IPS-18c (cell line): Measurements from ENCODE around the gene CYP26B1.

ENCODE experiments used
- H3K4me3 ChIP-seq: 2 replicates; pipeline ENCODE4 v1.7.0; 2013; ENCODE audit warnings: low read depth, mild to moderate bottlenecking, low read length, moderate library complexity; ENCODE audit not compliant: insufficient read depth
- H3K9me3 ChIP-seq: one replicate; pipeline ENCODE4 v1.6.1; 2013; ENCODE audit warnings: mild to moderate bottlenecking, low read length, moderate library complexity; ENCODE audit not compliant: control insufficient read depth, insufficient read depth

CYP26B1 gene, protein sequence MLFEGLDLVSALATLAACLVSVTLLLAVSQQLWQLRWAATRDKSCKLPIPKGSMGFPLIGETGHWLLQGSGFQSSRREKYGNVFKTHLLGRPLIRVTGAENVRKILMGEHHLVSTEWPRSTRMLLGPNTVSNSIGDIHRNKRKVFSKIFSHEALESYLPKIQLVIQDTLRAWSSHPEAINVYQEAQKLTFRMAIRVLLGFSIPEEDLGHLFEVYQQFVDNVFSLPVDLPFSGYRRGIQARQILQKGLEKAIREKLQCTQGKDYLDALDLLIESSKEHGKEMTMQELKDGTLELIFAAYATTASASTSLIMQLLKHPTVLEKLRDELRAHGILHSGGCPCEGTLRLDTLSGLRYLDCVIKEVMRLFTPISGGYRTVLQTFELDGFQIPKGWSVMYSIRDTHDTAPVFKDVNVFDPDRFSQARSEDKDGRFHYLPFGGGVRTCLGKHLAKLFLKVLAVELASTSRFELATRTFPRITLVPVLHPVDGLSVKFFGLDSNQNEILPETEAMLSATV

DNA sequence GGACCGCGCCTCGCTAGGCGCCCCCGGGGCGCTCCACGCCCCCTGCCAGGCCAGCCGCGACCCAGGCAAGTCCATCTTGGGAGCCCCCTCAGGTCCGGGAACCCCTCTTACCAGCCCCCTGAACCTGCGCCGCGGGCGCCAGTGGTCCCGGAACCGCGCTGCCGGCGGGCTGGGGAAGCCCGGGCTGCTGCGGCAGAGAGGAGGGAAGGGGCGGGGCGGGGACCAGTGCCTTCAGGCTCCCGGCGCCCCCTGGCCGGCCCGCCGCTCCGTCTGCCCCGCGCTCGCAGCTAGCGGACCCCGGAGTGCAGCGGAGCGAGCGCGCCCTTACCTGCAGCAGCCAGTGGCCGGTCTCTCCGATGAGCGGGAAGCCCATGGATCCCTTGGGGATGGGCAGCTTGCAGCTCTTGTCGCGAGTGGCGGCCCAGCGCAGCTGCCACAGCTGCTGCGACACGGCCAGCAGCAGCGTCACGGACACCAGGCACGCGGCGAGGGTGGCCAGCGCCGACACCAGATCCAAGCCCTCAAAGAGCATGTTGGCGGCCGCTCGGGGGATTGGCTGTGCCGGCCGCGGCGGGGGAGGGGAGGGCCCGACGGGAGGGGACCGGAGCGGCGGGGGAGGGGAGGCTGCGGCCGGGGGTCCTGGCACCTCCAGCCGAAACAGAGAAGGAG is at the start of gene CYP26B1:
Gene CYP26B1, minus strand, starts transcription at position 560 of the 669 bp plus-strand sequence. Its CDS starts 28 bp downstream, at position 532.
- peak within 1 kb of the TSS; percentile 70 for H3K4me3 ChIP-seq
- peaks cover 7% of the 10 kb centered on the region for H3K9me3 ChIP-seq

DNA sequence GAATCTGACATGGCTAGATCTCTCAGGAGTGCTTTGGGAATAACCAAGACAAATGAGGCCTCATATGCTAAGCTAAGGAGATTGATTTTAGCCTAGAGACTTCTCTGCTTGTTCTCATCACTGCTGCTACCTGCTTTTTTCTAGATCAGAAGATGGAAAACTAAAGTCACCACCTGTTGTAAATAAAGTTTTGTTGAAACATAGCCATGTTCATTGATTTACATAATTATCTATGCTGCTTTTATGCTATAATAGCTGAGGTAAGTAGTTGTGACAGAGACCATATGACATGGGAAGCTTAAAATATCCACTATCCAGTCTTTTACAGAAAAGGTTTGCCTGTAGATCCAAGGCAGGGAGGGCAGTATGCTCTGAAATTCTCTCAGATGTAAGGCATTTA is 46.1 kb upstream of the CYP26B1 start:
- Histone ChIP-seq H3K4me3 (no peak overlapping the region), H3K9me3 (no peaks in the 10 kb centered on the region)

DNA sequence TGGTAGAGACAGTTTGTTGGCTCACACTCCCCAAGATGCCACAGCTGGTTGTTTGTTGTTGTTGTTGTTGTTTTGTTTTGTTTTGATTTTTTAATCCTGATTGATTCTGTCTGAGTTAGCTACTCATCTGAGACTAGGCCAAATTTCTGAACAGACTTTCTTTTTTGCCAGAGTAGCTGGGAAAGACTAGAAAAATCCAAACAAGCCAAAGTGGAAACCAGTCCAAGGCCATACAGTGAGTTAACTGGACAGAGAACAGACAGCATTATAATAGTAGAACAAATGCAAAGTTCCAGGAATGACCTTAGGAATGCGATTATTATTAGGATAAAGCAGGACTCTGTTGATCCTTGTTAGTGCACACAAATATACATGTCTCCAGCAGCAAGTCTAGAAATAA is 43.8 kb upstream of the CYP26B1 start:
- H3K9me3 ChIP-seq, result no peaks in the 10 kb centered on the region
- H3K4me3 ChIP-seq, result no peak overlapping the region

DNA sequence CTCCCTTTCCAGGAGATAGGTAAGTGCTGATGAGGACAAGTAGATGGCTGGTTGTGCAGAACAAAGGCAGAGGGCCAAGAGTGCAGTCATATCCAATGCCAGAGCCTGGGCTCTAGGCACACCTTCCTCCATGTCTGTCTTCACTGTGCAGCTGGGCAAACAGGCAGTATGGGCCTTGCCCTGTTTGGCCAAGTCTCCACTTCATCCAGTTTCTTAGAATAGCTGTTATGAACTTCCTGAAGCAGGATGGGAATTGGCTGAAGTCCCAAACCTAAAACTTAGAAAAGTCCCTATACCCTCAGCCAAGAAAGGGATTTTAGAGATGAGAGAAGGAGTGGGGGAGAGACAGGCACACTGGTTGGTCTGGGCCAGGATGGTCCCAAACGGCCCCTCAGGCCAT is 37.5 kb upstream of the CYP26B1 start:
- H3K9me3 ChIP-seq, result no peaks in the 10 kb centered on the region
- no peak overlapping the region for H3K4me3 ChIP-seq

DNA sequence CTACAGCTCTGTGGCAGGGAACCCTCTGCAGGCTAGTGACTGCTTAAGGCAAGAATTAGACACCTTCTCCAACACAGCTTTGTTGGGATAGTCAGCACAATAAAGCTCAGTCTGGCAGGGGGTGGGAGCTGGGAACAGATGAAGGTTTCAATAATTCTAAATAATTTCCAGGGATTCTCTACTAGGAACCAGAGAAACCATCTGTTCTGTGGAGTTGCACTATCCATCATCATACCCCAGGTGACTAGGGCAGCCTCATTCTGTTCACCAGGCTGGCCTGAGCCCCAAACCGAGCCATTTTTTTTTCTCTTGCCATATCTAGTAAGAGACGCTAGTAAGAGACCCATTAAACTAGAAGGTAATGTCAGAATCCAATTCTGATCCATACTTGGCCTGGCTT is 35.8 kb upstream of the CYP26B1 start:
- H3K9me3 ChIP-seq, result no peaks in the 10 kb centered on the region
- H3K4me3 ChIP-seq, result no peak overlapping the region

DNA sequence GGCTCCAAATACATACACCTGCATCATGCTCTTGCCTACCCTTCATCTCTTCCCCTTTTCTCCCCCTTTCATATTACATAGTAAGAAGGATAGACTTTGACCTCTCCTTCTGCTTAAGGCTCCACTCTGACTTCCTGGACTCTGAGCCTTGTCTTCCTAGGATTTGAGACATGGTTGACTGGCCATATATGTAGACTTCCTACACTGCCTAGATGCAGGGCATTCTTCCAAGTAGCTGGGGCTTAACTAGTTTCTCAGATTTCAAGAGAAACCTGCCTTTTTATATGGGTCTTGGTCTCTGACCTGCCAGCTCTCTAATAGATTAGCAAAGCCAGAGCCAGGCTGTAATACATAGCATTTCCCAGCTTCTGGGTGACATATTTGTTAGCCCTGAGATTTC is 35.4 kb upstream of the CYP26B1 start:
- no peaks in the 10 kb centered on the region for H3K9me3 ChIP-seq

DNA sequence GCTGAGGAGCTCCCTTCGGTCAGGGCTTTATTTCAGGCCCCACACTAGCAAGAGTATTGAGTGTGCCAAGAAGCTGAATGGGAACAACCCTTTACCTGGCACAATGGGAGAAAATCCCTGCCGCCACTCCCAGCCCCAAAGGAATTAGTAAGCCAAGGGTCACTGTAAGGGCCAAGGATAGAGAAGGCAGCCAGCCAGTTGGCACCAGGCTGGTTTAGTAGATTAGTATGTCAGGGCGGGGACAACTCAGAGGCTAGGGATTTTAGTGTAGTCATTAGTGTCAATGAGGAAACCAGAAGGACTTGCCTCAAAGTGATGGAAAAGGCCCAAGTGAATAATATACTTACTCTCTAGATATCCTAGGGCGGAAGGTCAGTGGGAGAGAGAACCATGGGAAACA is 34.9 kb upstream of the CYP26B1 start:
- Histone ChIP-seq H3K9me3 (no peaks in the 10 kb centered on the region), H3K4me3 (no peak overlapping the region)

More for the DNA sequence above, 35.4 kb upstream of the CYP26B1 start:
- H3K4me3 ChIP-seq, result no peak overlapping the region

DNA sequence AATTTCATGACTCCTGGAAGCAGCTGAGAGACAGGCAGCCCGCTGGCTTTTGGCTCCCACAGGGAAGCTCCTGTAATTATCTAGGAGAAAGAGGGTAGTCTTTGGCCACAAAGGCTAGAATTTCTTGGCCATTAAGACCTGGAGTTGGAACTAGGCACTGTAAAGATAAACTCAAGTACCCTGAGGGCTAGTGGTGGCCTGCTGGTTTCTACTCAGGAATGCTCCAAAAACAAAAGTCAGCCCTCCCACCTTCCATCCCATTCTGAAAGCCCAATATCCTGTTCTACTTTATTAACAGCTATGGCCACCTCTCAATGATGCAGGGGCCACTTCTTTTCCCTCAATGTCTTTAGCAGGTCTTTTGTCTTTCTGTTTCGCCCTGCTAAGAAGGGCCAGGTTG is 34.0 kb upstream of the CYP26B1 start:
- no peaks in the 10 kb centered on the region for H3K9me3 ChIP-seq
- no peak overlapping the region for H3K4me3 ChIP-seq

DNA sequence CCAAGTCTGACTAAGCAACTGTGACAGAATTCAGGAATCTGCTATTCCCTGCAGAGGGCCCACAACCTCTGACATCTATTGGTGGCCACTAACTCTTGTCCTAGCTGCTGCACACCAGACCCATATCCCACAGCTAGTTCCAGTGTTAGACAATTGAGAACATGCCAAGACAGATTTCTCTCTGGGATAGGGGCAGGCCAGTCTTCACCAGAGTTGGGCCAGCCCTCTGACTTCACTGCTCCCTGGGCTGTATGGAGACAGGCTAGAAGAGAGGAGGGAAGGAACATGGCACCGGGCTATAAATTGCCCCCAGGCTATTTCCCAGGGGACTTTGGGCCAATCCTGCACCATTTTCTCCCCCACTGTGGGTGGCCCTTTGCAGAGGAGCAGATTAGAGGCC is 32.7 kb upstream of the CYP26B1 start:
- Histone ChIP-seq H3K9me3 (no peaks in the 10 kb centered on the region), H3K4me3 (no peak overlapping the region)

DNA sequence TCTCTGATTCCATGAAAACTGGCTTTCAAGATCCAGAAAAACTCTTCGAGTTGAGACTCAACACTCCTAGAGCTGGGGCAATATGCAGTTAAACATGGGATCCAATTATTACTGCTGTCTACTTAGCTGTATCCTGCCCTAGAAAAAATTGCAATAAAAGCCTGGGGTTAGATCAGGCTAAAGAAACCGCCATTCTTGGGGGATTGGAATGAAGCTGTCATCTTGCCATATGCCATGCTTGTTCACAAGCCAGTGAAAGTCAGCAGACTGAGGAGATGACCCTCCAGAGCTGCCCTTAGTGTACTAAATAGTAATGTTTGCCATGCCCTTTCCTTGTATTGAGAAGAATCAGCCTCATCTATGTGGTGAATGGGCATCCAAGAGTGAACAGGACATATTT is 30.9 kb upstream of the CYP26B1 start:
- Histone ChIP-seq H3K9me3 (no peaks in the 10 kb centered on the region), H3K4me3 (no peak overlapping the region)

DNA sequence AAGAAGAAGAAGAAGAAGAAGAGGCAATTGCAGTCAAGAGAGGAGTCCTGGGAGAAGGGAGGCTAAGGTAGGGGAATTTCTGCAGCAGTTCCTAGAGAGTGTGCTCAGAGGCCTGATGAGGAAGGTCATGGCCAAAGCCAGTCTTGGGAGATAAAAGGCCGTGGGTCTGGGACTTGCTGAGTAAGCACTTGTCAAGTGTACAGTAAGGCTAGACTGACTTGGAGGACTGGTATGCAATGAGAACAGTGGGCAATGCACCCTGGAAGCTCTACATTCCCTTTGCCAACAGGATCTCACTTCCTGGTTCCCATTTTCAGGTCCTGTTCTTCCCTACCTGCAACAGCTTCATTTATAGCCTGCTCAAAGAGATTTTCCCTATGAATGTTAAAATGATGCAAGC is 28.6 kb upstream of the CYP26B1 start:
- no peak overlapping the region for H3K4me3 ChIP-seq
- H3K9me3 ChIP-seq, result no peaks in the 10 kb centered on the region

DNA sequence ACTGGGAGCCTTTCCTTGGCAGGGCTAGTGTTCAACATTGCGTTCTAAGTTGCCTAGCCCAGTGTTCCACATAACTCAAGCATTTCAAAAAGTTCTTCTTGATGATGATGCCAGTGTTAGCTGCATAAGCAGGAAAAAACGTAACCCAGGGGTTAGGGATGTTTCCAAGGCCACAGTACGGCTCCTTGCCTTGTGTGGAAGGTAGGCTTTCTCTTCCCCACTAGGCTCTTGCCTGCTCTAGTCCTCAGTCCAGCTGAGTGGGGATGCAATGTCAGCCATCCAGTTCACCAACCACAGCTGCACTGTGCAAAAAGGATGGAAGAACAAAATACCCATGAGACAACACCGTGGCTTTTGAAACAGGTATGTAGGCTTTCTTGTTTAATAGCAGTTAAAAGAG is 28.0 kb upstream of the CYP26B1 start:
- H3K4me3 ChIP-seq, result no peak overlapping the region
- H3K9me3 ChIP-seq, result no peaks in the 10 kb centered on the region

DNA sequence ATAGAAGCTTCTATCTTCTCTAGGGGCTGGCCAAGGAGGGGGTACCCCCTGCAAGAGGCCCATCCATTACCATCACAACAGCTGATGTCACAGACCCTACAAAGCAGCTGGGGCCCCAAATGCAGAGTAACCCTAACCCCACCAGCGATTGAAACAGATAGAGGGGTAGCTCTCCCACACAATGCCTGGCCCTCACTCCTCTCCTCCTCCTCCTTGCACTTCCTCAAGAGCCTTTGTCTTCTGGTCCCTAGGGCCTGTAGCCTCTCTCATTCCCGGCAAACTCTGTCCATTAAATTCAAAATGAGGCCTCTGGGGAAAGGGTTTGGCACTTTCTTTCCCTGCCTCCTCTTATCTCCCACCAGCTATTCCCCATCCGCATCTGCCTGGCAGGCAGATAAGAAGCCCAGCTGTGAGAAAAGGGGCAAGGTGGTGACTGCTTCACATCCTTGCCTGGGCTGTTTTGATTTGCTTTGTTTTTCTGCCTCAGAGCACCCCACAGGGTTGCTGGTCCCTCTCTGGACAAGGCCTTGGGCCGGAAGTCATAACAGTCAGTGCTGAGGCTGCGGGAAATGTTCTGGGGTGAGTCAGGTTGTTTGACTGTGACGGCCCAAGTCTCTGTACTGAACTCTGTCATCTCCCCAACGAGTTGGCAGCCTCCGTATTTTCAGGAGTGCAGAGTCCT is 26.1 kb upstream of the CYP26B1 start:
- Histone ChIP-seq H3K4me3 (no peak overlapping the region), H3K9me3 (no peaks in the 10 kb centered on the region)

DNA sequence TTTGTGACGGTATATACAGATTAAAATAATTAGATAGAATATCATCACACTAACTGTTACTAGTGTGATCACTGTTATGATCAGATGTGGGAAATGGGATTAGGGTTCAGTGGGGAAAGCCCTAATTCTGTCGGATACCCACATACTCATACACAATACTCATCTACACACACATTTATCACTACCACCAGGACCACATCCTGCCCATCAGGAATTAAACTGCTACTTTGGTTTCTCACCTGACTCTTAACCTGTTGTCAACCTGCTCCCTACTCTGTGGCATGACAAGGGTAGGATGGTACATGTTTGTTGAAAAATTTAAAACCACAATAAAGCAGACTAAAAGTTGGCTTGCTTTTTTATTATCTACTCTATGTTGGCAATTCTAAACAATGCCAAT is 24.8 kb upstream of the CYP26B1 start:
- Histone ChIP-seq H3K4me3 (no peak overlapping the region), H3K9me3 (no peaks in the 10 kb centered on the region)

DNA sequence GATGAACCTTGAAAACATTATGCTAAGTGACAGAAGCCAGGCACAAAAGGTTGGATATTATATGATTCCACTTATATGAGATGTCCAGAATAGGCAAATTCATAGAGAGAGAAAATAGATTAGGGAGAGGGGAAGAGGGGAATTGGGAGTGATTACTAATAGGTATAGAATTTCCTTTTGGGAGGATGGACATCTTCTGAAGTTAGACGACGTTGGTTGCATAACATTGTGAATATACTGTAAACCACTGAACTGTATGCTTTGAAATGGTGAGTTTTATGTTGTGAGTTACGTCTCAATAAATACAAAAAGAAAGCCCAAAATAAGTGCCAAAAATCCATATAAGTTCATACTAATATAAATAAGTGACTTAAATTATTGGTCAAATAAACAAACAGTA is 18.6 kb upstream of the CYP26B1 start:
- Histone ChIP-seq H3K4me3 (no peak overlapping the region), H3K9me3 (no peaks in the 10 kb centered on the region)

DNA sequence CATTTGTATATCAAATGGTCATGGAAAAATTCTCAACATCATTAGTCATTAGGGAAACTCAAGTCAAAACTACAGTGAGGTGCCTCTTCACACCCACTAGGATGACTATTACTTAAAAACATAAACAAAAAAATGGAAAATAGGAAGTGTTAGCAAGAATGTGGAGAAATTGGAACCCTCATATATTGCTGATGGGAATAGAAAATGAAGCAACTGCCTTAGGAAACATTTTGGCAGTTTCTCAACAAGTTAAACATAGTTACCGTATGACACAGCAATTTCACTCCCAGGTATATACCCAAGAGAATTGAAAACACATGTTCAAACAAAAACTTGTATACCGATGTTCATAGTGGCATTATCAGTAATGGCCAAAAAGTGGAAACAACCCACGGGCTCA is 18.1 kb upstream of the CYP26B1 start:
- Histone ChIP-seq H3K9me3 (no peaks in the 10 kb centered on the region), H3K4me3 (no peak overlapping the region)

DNA sequence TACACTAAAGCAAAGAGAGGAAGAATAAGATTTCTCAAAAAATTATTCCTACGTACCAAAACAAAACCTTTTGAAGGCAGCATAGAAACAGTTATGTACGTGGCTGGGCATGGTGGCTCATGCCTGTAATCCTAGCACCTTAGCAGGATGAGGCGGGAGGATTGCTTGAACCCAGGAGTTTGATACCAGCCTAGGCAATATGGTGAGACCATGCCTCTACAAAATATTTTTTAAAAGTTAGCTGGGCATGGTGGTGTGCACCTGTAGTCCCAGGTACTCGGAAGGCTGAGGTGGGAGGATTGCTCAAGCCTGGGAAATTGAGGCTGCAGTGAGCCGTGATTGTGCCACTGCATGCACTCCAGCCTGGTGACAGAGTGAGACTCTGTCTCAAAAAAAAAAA is 14.9 kb upstream of the CYP26B1 start:
- no peak overlapping the region for H3K4me3 ChIP-seq
- no peaks in the 10 kb centered on the region for H3K9me3 ChIP-seq
